Natural killer cell (primary cell): ENCODE results near the gene NT5M. TPM values are rescaled to one million over a fixed set of nuclear protein-coding genes. Genes with fewer than 3 reads are reported as not detected.

Experiments used
- ATAC-seq, 3 donors: fragments of 150-1000 bp in 2 of 3; fragments of 200-7000 bp in 1 of 3; cut with Tn5 transposase; 1 replicate in 1 of 3; 2 replicates in 2 of 3; pipeline ENCODE4 v1.10.0; 2021; ENCODE audit warnings: mild to moderate bottlenecking in 2 of 3, moderate library complexity in 2 of 3
- DNase-seq, 2 donors: peaks; one replicate each; pipeline versions ENCODE4 v3.0.0 to v3.0.0-alpha.2; 2013 to 2021; ENCODE audit warnings: mixed read lengths in 1 of 2
- H3K27ac ChIP-seq: one replicate; pipeline ENCODE4 v1.5.1; 2013; ENCODE audit warnings: mild to moderate bottlenecking, low read length
- H3K27me3 ChIP-seq: one replicate; pipeline ENCODE4 v1.6.1; 2013; ENCODE audit warnings: low read length; ENCODE audit not compliant: control insufficient read depth, insufficient read depth
- H3K36me3 ChIP-seq: one replicate; pipeline ENCODE4 v1.6.1; 2013; ENCODE audit warnings: low read length; ENCODE audit not compliant: control insufficient read depth, insufficient read depth
- H3K4me1 ChIP-seq: one replicate; pipeline ENCODE4 v1.6.1; 2013; ENCODE audit warnings: low read length; ENCODE audit not compliant: control insufficient read depth, insufficient read depth
- H3K4me3 ChIP-seq: one replicate; pipeline ENCODE4 v1.5.1; 2013; ENCODE audit warnings: low read length
- H3K9me3 ChIP-seq: one replicate; pipeline ENCODE4 v1.6.1; 2013; ENCODE audit warnings: low read length; ENCODE audit not compliant: control insufficient read depth, insufficient read depth
- H3K27ac Mint-ChIP-seq, 2 donors: one replicate each; pipeline ENCODE4 v1.8.0; 2022; ENCODE audit warnings: mild to moderate bottlenecking in 2 of 2, mixed read lengths in 2 of 2, moderate library complexity in 1 of 2
- H3K27me3 Mint-ChIP-seq, 2 donors: one replicate each; pipeline ENCODE4 v1.8.0; 2022; ENCODE audit warnings: low read depth in 2 of 2, mixed read lengths in 2 of 2
- H3K36me3 Mint-ChIP-seq: one replicate; pipeline ENCODE4 v1.8.0; 2022; ENCODE audit warnings: mixed read lengths
- H3K4me1 Mint-ChIP-seq, 2 donors: one replicate each; pipeline ENCODE4 v1.8.0; 2022; ENCODE audit warnings: mixed read lengths in 2 of 2
- H3K4me3 Mint-ChIP-seq: one replicate; pipeline ENCODE4 v1.8.0; 2022; ENCODE audit warnings: mild to moderate bottlenecking, moderate library complexity, mixed read lengths
- H3K9me3 Mint-ChIP-seq, 2 donors: one replicate each; pipeline ENCODE4 v1.8.0; 2022; ENCODE audit warnings: mixed read lengths in 2 of 2
- CTCF ChIP-seq: fragments of 200-600 bp; IDR thresholded peaks from one replicate; pipeline ENCODE4 v1.8.0; 2022; ENCODE audit warnings: antibody characterized with exemption
- WGBS: methylation state at CpG from one replicate; pipeline ENCODE4 v1.1.7; 2013; ENCODE audit warnings: missing lambda C conversion rate; ENCODE audit not compliant: insufficient coverage; 5-methylcytosine and 5-hydroxymethylcytosine counted together
- intact Hi-C: fragments of 100-400 bp; cut with micrococcal nuclease; formaldehyde crosslinking; loops from one replicate; pipeline ENCODE4 v1.14.2; 2022
- total RNA-seq, 4 donors: library from RNA; stranded (reverse); fragments of 120-200 nt in 1 of 4; gene quantifications; one replicate each; pipeline versions ENCODE4 v1.2.3 to v1.2.4, GENCODE V29; 2013 to 2022

Gene NT5M
- total RNA-seq, 3 donors from 2014 or later (not counting 1 experiment from before 2014, with no cell fraction given): 3.5 to 4.4 (median 4.1) TPM

- H3K27me3 ChIP-seq: no peaks in the 10 kb centered on the region
- H3K4me1 Mint-ChIP-seq: no peaks in the 10 kb centered on the region
- WGBS: 89% methylated on average over 16 of the region's 16 CpGs
- no peaks in the 10 kb centered on the region for H3K36me3 ChIP-seq
- peaks cover 11% of the 10 kb centered on the region for H3K4me1 ChIP-seq
- no peak overlapping the region for H3K4me3 ChIP-seq
- no peaks in the 10 kb centered on the region for H3K36me3 Mint-ChIP-seq
- no peaks in the 10 kb centered on the region for H3K9me3 Mint-ChIP-seq
- intact Hi-C loops: no loop called here
- H3K4me3 Mint-ChIP-seq: no peak overlapping the region
- TF ChIP-seq CTCF: no peak
- no peak overlapping the region for H3K27ac ChIP-seq
- DNase-seq (no peak), ATAC-seq (no peak)
- H3K27ac Mint-ChIP-seq: no peak overlapping the region
- H3K27me3 Mint-ChIP-seq: no peaks in the 10 kb centered on the region
- no peaks in the 10 kb centered on the region for H3K9me3 ChIP-seq
These were observed 48.3 kb downstream of the NT5M start for GRCh38 chr17:17351356-17351891.

GRCh38 chr17:17351901-17352781 is 49.0 kb downstream of the NT5M start:
- no peaks in the 10 kb centered on the region for H3K27me3 Mint-ChIP-seq
- Histone ChIP-seq H3K27me3 (no peaks in the 10 kb centered on the region), H3K27ac (no peak overlapping the region), H3K4me3 (no peak overlapping the region), H3K9me3 (no peaks in the 10 kb centered on the region), H3K4me1 (peaks cover 11% of the 10 kb centered on the region), H3K36me3 (no peaks in the 10 kb centered on the region)
- no peak for ATAC-seq
- no peak overlapping the region for H3K4me3 Mint-ChIP-seq
- no peaks in the 10 kb centered on the region for H3K4me1 Mint-ChIP-seq
- WGBS: 83% methylated on average over 35 of the region's 35 CpGs
- H3K27ac Mint-ChIP-seq: no peak overlapping the region
- intact Hi-C loops: no loop called here
- no peaks in the 10 kb centered on the region for H3K9me3 Mint-ChIP-seq
- no peaks in the 10 kb centered on the region for H3K36me3 Mint-ChIP-seq
- no peak for TF ChIP-seq CTCF
- DNase-seq: no peak

- Histone ChIP-seq H3K9me3 (no peaks in the 10 kb centered on the region), H3K27ac (no peak overlapping the region), H3K36me3 (no peaks in the 10 kb centered on the region), H3K4me1 (peaks cover 11% of the 10 kb centered on the region), H3K27me3 (no peaks in the 10 kb centered on the region), H3K4me3 (no peak overlapping the region)
- DNase-seq (no peak), ATAC-seq (no peak)
- Mint-ChIP-seq H3K27me3 (no peaks in the 10 kb centered on the region), H3K4me1 (no peaks in the 10 kb centered on the region), H3K36me3 (no peaks in the 10 kb centered on the region), H3K4me3 (no peak overlapping the region), H3K27ac (no peak overlapping the region), H3K9me3 (no peaks in the 10 kb centered on the region)
- TF ChIP-seq CTCF: no peak
- 83% methylated on average over 14 of the region's 14 CpGs for WGBS
- intact Hi-C loops: no loop called here
These were observed 49.9 kb downstream of the NT5M start for GRCh38 chr17:17352836-17353624.
